OCI-LY3 (cell line): ENCODE results near the gene C3orf20.

Experiments
- H2AFZ ChIP-seq: fragments of 200-600, 300-600 bp; shearing (Covaris generic); 2 replicates; pipeline ENCODE4 v1.6.0; 2014; ENCODE audit warnings: antibody characterized with exemption, low read depth, low read length
- H3K27ac ChIP-seq: fragments of 200-600, 300-600 bp; sonication (generic); 2 replicates; pipeline ENCODE4 v1.5.1; 2014; ENCODE audit warnings: mild to moderate bottlenecking, low read length, moderate library complexity, mixed read lengths
- H3K27me3 ChIP-seq: fragments of 200-600, 300-600 bp; sonication (generic); 2 replicates; pipeline ENCODE4 v1.6.1; 2014; ENCODE audit warnings: low read depth, low read length, mixed read lengths
- H3K36me3 ChIP-seq: fragments of 200-600, 300-600 bp; sonication (generic); replicated peaks from 2 replicates; pipeline ENCODE3; 2014; ENCODE audit warnings: low read depth, low read length, mixed read lengths
- H3K4me1 ChIP-seq: fragments of 300-600, 200-600 bp; sonication (generic); 2 replicates; pipeline ENCODE4 v1.6.1; 2014; ENCODE audit warnings: low read length, mixed read lengths
- H3K4me2 ChIP-seq: fragments of 200-600, 300-600 bp; sonication (generic); 2 replicates; pipeline ENCODE4 v1.6.1; 2014; ENCODE audit warnings: low read length, mixed read lengths
- H3K4me3 ChIP-seq: fragments of 300-600, 200-600 bp; sonication (generic); 2 replicates; pipeline ENCODE4 v1.5.1; 2014; ENCODE audit warnings: antibody characterized with exemption, mild to moderate bottlenecking, low read length, moderate library complexity
- H3K79me2 ChIP-seq: fragments of 300-600, 200-600 bp; shearing (Covaris generic); 2 replicates; pipeline ENCODE4 v1.6.1; 2014; ENCODE audit warnings: mild to moderate bottlenecking, low read length, mixed read lengths
- H3K9ac ChIP-seq: fragments of 300-600, 200-600 bp; shearing (Covaris generic); 2 replicates; pipeline ENCODE4 v1.6.0; 2014; ENCODE audit warnings: mild to moderate bottlenecking, low read length, moderate library complexity
- H3K9me3 ChIP-seq: fragments of 200-600, 300-600 bp; shearing (Covaris generic); 2 replicates; pipeline ENCODE4 v1.6.1; 2014; ENCODE audit warnings: low read length, mixed read lengths; ENCODE audit not compliant: insufficient read depth
- H4K20me1 ChIP-seq: fragments of 200-600, 300-600 bp; sonication (generic); 2 replicates; pipeline ENCODE4 v1.6.1; 2016; ENCODE audit warnings: low read length, mixed read lengths; ENCODE audit not compliant: insufficient read depth
- CTCF ChIP-seq: fragments of 200-600, 300-600 bp; sonication (generic); IDR thresholded peaks from 2 replicates; pipeline ENCODE4 v1.5.1; 2014; ENCODE audit warnings: antibody characterized with exemption, low read length, low read depth
- EZH2phosphoT487 ChIP-seq: fragments of 200-600 bp; shearing (Covaris generic); IDR thresholded peaks from 2 replicates; pipeline ENCODE4 v1.6.1; 2018; ENCODE audit warnings: antibody characterized with exemption, mixed run types, low read depth

C3orf20 gene

GRCh38 chr3:14775011-14775410 lies 100.1 kb downstream of the C3orf20 start:
- H3K4me2 ChIP-seq, result no peak overlapping the region
- no peak overlapping the region for H3K9ac ChIP-seq
- no peaks in the 10 kb centered on the region for H3K4me1 ChIP-seq
- no peak overlapping the region for H3K4me3 ChIP-seq
- no peaks in the 10 kb centered on the region for H3K79me2 ChIP-seq
- no peak overlapping the region for H3K27ac ChIP-seq
- no peaks in the 10 kb centered on the region for H4K20me1 ChIP-seq
- no peak for TF ChIP-seq CTCF
- TF ChIP-seq EZH2phosphoT487, result no peak
- H3K27me3 ChIP-seq, result no peaks in the 10 kb centered on the region
- no peaks in the 10 kb centered on the region for H3K36me3 ChIP-seq
- 0 out of 2 replicates have a peak, but pooled peaks cover 5% of the 10 kb centered on the region for H3K9me3 ChIP-seq
- no peak overlapping the region for H2AFZ ChIP-seq

GRCh38 chr3:14775563-14775962 lies 100.6 kb downstream of the C3orf20 start:
- Histone ChIP-seq H3K27ac (no peak overlapping the region), H2AFZ (no peak overlapping the region), H3K9me3 (0 out of 2 replicates have a peak, but pooled peaks cover 5% of the 10 kb centered on the region), H3K9ac (no peak overlapping the region), H3K36me3 (no peaks in the 10 kb centered on the region), H4K20me1 (no peaks in the 10 kb centered on the region), H3K4me1 (no peaks in the 10 kb centered on the region), H3K4me2 (no peak overlapping the region), H3K79me2 (no peaks in the 10 kb centered on the region), H3K27me3 (no peaks in the 10 kb centered on the region), H3K4me3 (no peak overlapping the region)
- TF ChIP-seq CTCF (no peak), EZH2phosphoT487 (no peak)

GRCh38 chr3:14779069-14779685 lies 104.2 kb downstream of the C3orf20 start:
- H2AFZ ChIP-seq, result no peak overlapping the region
- TF ChIP-seq EZH2phosphoT487, result no peak
- TF ChIP-seq CTCF, result no peak
- H3K9me3 ChIP-seq, result 0 out of 2 replicates have a peak, but pooled peaks cover 5% of the 10 kb centered on the region
- no peaks in the 10 kb centered on the region for H3K4me1 ChIP-seq
- H3K27me3 ChIP-seq, result no peaks in the 10 kb centered on the region
- H3K9ac ChIP-seq, result no peak overlapping the region
- no peak overlapping the region for H3K4me3 ChIP-seq
- no peak overlapping the region for H3K4me2 ChIP-seq
- no peaks in the 10 kb centered on the region for H3K79me2 ChIP-seq
- H4K20me1 ChIP-seq, result no peaks in the 10 kb centered on the region
- no peak overlapping the region for H3K27ac ChIP-seq
- no peaks in the 10 kb centered on the region for H3K36me3 ChIP-seq

GRCh38 chr3:14780927-14781507 lies 106.1 kb downstream of the C3orf20 start:
- Histone ChIP-seq H3K27me3 (0 out of 2 replicates have a peak, but pooled peaks cover 4% of the 10 kb centered on the region), H3K4me3 (no peak overlapping the region), H3K9ac (no peak overlapping the region), H4K20me1 (no peaks in the 10 kb centered on the region), H2AFZ (no peak overlapping the region), H3K79me2 (no peaks in the 10 kb centered on the region), H3K4me1 (no peaks in the 10 kb centered on the region), H3K27ac (no peak overlapping the region), H3K4me2 (no peak overlapping the region), H3K36me3 (no peaks in the 10 kb centered on the region), H3K9me3 (0 out of 2 replicates have a peak, but pooled peaks cover 5% of the 10 kb centered on the region)
- TF ChIP-seq EZH2phosphoT487 (no peak), CTCF (peak; percentile 97)
